ENCODE results near the gene TTLL4. TPM values are rescaled to one million over a fixed set of nuclear protein-coding genes. Genes with fewer than 3 reads are reported as not detected.

TTLL4 gene
- total and polyA plus RNA-seq, 2 donors (not counting 1 experiment from before 2014, with no cell fraction given): 21.2 to 33.8 TPM

- no peak overlapping the region for H3K27ac ChIP-seq (ENCODE audit: low read length in 2 of 2)
- no peaks in the 10 kb centered on the region for H3K9me3 ChIP-seq (ENCODE audit: control extremely low read depth in 1 of 3, control insufficient read depth in 2 of 3, insufficient read depth in 1 of 3, low read length in 2 of 3)
- DNase-seq (no peak), ATAC-seq (ENCODE audit: low read depth) (no peak)
- no peak overlapping the region for H3K27ac Mint-ChIP-seq
- no CpG with 5 or more reads among the region's 3 CpGs for WGBS (ENCODE audit: insufficient coverage)
- H3K36me3 ChIP-seq (replicated peaks in 1 of 2; ENCODE audit: control extremely low read depth in 1 of 2, control insufficient read depth in 1 of 2, extremely low read depth in 1 of 2, insufficient read depth in 2 of 2, low read length in 1 of 2): no peaks in the 10 kb centered on the region
- peaks cover 6% of the 10 kb centered on the region for H3K4me1 Mint-ChIP-seq
- CTCF ChIA-PET: interaction anchor here (1.1 kb wide), 1 partner anchor 112 kb away, joined by 3 read pairs; no protein-coding TSS in a partner anchor
- H3K4me2 ChIP-seq (replicated peaks; ENCODE audit: low read depth, low read length, poor library complexity, severe bottlenecking): no peak overlapping the region
- no peaks in the 10 kb centered on the region for H4K20me1 ChIP-seq (ENCODE audit: control insufficient read depth, insufficient read depth, low read length, poor library complexity, severe bottlenecking)
- peaks cover 4% of the 10 kb centered on the region for H3K9me3 Mint-ChIP-seq (ENCODE audit: insufficient read depth)
- no peaks in the 10 kb centered on the region for H3K79me2 ChIP-seq (ENCODE audit: control insufficient read depth, insufficient read depth, low read length)
- H3K27me3 Mint-ChIP-seq: peaks cover 43% of the 10 kb centered on the region
- POLR2A ChIA-PET: no interaction called here
- H3K9ac ChIP-seq (ENCODE audit: low read length): no peak overlapping the region
- no peak overlapping the region for H3K4me3 Mint-ChIP-seq
- intact Hi-C loops (cut with micrococcal nuclease): no loop called here
- no peak overlapping the region for H2AFZ ChIP-seq (ENCODE audit: insufficient read depth, low read depth, low read length, poor library complexity, severe bottlenecking)
- H3K4me3 ChIP-seq (ENCODE audit: control extremely low read depth in 1 of 5, extremely low read depth in 1 of 5, insufficient read depth in 1 of 5, low read depth in 2 of 5, low read length in 4 of 5): no peak overlapping the region
- H3K27me3 ChIP-seq (replicated peaks in 1 of 4; ENCODE audit: control extremely low read depth in 1 of 4, control insufficient read depth in 3 of 4, insufficient read depth in 4 of 4, low read length in 3 of 4): peaks cover 0 to 31% (median 8%) of the 10 kb centered on the region in 4 experiments
- peaks cover 6 to 10% of the 10 kb centered on the region in 2 donors for H3K4me1 ChIP-seq (ENCODE audit: control insufficient read depth in 2 of 2, insufficient read depth in 2 of 2, low read length in 2 of 2)
- TF ChIP-seq CTCF (IDR thresholded peaks at IDR 0.05) (no peak), EZH2 (IDR thresholded peaks at IDR 0.05; ENCODE audit: borderline replicate concordance, insufficient read depth, low read depth, low read length, poor library complexity, severe bottlenecking) (no peak)
These were observed 75.5 kb downstream of the TTLL4 start for GRCh38 chr2:218786133-218786532.

- CTCF ChIA-PET: no interaction called here
- TF ChIP-seq EZH2 (IDR thresholded peaks at IDR 0.05; ENCODE audit: borderline replicate concordance, insufficient read depth, low read depth, low read length, poor library complexity, severe bottlenecking) (no peak), CTCF (IDR thresholded peaks at IDR 0.05) (no peak)
- H4K20me1 ChIP-seq (ENCODE audit: control insufficient read depth, insufficient read depth, low read length, poor library complexity, severe bottlenecking): no peaks in the 10 kb centered on the region
- H3K27ac Mint-ChIP-seq: no peak overlapping the region
- H3K27me3 ChIP-seq (replicated peaks in 1 of 4; ENCODE audit: control extremely low read depth in 1 of 4, control insufficient read depth in 3 of 4, insufficient read depth in 4 of 4, low read length in 3 of 4): peaks cover 0 to 13% (median under 1%) of the 10 kb centered on the region in 4 experiments
- DNase-seq (no peak), ATAC-seq (ENCODE audit: low read depth) (no peak)
- H2AFZ ChIP-seq (ENCODE audit: insufficient read depth, low read depth, low read length, poor library complexity, severe bottlenecking): no peak overlapping the region
- POLR2A ChIA-PET: no interaction called here
- H3K4me1 ChIP-seq (ENCODE audit: control insufficient read depth in 2 of 2, insufficient read depth in 2 of 2, low read length in 2 of 2): no peaks in the 10 kb centered on the region
- intact Hi-C loops (cut with micrococcal nuclease): no loop called here
- H3K79me2 ChIP-seq (ENCODE audit: control insufficient read depth, insufficient read depth, low read length): no peaks in the 10 kb centered on the region
- H3K4me1 Mint-ChIP-seq: no peaks in the 10 kb centered on the region
- H3K4me3 ChIP-seq (ENCODE audit: control extremely low read depth in 1 of 5, extremely low read depth in 1 of 5, insufficient read depth in 1 of 5, low read depth in 2 of 5, low read length in 4 of 5): no peak overlapping the region
- no peak overlapping the region for H3K4me3 Mint-ChIP-seq
- no peak overlapping the region for H3K27ac ChIP-seq (ENCODE audit: low read length in 2 of 2)
- no peaks in the 10 kb centered on the region for H3K36me3 ChIP-seq (replicated peaks in 1 of 2; ENCODE audit: control extremely low read depth in 1 of 2, control insufficient read depth in 1 of 2, extremely low read depth in 1 of 2, insufficient read depth in 2 of 2, low read length in 1 of 2)
- no peak overlapping the region for H3K4me2 ChIP-seq (replicated peaks; ENCODE audit: low read depth, low read length, poor library complexity, severe bottlenecking)
- no CpG with 5 or more reads among the region's 2 CpGs for WGBS (ENCODE audit: insufficient coverage)
- H3K9me3 Mint-ChIP-seq (ENCODE audit: insufficient read depth): peaks cover 4% of the 10 kb centered on the region
- peaks cover 31% of the 10 kb centered on the region for H3K27me3 Mint-ChIP-seq
- H3K9ac ChIP-seq (ENCODE audit: low read length): no peak overlapping the region
- no peaks in the 10 kb centered on the region for H3K9me3 ChIP-seq (ENCODE audit: control extremely low read depth in 1 of 3, control insufficient read depth in 2 of 3, insufficient read depth in 1 of 3, low read length in 2 of 3)
These were observed 78.1 kb downstream of the TTLL4 start for GRCh38 chr2:218788529-218789255.
